Keratinocyte (primary cell): ENCODE results near the gene CCL8. TPM values are rescaled to one million over a fixed set of nuclear protein-coding genes. Genes with fewer than 3 reads are reported as not detected.

Source experiments
- DNase-seq: peaks from one replicate; pipeline ENCODE4 v3.0.0-alpha.2; 2011; ENCODE audit warnings: low read depth, missing footprints, low spot score
- FAIRE-seq: peaks from 2 replicates; lab custom pipeline; 2011; peaks lifted over from hg19 to GRCh38; lab: Jason Lieb, UNC
- H2AFZ ChIP-seq: 2 replicates; pipeline ENCODE4 v1.6.0; 2012; ENCODE audit warnings: low read length, control low read depth, inconsistent platforms; ENCODE audit not compliant: control insufficient read depth
- H3K27ac ChIP-seq: 2 replicates; pipeline ENCODE4 v1.5.1; 2011; ENCODE audit warnings: low read length; ENCODE audit not compliant: control insufficient read depth, insufficient read depth
- H3K27me3 ChIP-seq: 3 replicates; pipeline ENCODE4 v1.6.0; 2011; ENCODE audit warnings: low read length; ENCODE audit not compliant: control insufficient read depth, insufficient read depth; ENCODE audit errors: extremely low read depth
- H3K36me3 ChIP-seq, 2 experiments: 2 replicates in 1 of 2; 3 replicates in 1 of 2; pipeline ENCODE4 v1.5.1; 2011; ENCODE audit warnings: low read length in 2 of 2, mild to moderate bottlenecking in 1 of 2; ENCODE audit not compliant: control insufficient read depth in 2 of 2, insufficient read depth in 2 of 2; ENCODE audit errors: extremely low read depth in 1 of 2
- H3K4me1 ChIP-seq: 3 replicates; pipeline ENCODE4 v1.5.1; 2011; ENCODE audit warnings: low read length; ENCODE audit not compliant: control insufficient read depth, insufficient read depth; ENCODE audit errors: extremely low read depth
- H3K4me2 ChIP-seq: 3 replicates; pipeline ENCODE4 v1.6.0; 2011; ENCODE audit warnings: low read depth, low read length; ENCODE audit not compliant: control insufficient read depth, insufficient read depth; ENCODE audit errors: extremely low read depth
- H3K4me3 ChIP-seq, 3 experiments: fragments of 200-600 bp in 1 of 3; sonication (generic) in 1 of 3; 2 replicates in 2 of 3; 3 replicates in 1 of 3; pipeline ENCODE4 v1.5.1; 2011 to 2016; ENCODE audit warnings: low read length in 3 of 3, mild to moderate bottlenecking in 3 of 3, control low read depth in 2 of 3, inconsistent platforms in 1 of 3, low read depth in 1 of 3, mixed read lengths in 1 of 3, mixed run types in 1 of 3, moderate library complexity in 1 of 3; ENCODE audit not compliant: control insufficient read depth in 2 of 3, insufficient read depth in 2 of 3; ENCODE audit errors: extremely low read depth in 1 of 3
- H3K79me2 ChIP-seq: 2 replicates; pipeline ENCODE4 v1.6.0; 2012; ENCODE audit warnings: low read length; ENCODE audit not compliant: control insufficient read depth, insufficient read depth
- H3K9ac ChIP-seq: 3 replicates; pipeline ENCODE4 v1.6.0; 2011; ENCODE audit warnings: low read length; ENCODE audit not compliant: control insufficient read depth, insufficient read depth; ENCODE audit errors: extremely low read depth
- H3K9me1 ChIP-seq: 3 replicates; pipeline ENCODE4 v1.6.0; 2011; ENCODE audit warnings: low read length; ENCODE audit not compliant: control insufficient read depth, insufficient read depth; ENCODE audit errors: extremely low read depth
- H3K9me3 ChIP-seq: 2 replicates; pipeline ENCODE4 v1.5.1; 2012; ENCODE audit warnings: low read depth, low read length; ENCODE audit not compliant: control insufficient read depth
- H4K20me1 ChIP-seq: 3 replicates; pipeline ENCODE4 v1.6.0; 2011; ENCODE audit warnings: low read length; ENCODE audit not compliant: control insufficient read depth, insufficient read depth; ENCODE audit errors: extremely low read depth
- CTCF ChIP-seq, 3 experiments: IDR thresholded peaks in 1 of 3; conservative IDR thresholded peaks in 1 of 3; optimal IDR thresholded peaks in 1 of 3; 2 replicates in 2 of 3; 3 replicates in 1 of 3; pipeline versions ENCODE3 to v1.5.1; 2011; ENCODE audit warnings: low read length in 3 of 3, mild to moderate bottlenecking in 3 of 3, moderate library complexity in 2 of 3, control low read depth in 1 of 3, inconsistent platforms in 1 of 3; ENCODE audit not compliant: insufficient read depth in 2 of 3; ENCODE audit errors: extremely low read depth in 1 of 3
- EZH2 ChIP-seq: IDR thresholded peaks from one replicate; pipeline ENCODE4 v1.6.1; 2012; ENCODE audit warnings: inconsistent platforms, mild to moderate bottlenecking, low read length, moderate library complexity
- dilution Hi-C: fragments of 300-500 bp; cut with MboI; formaldehyde crosslinking; loops from one replicate; pipeline ENCODE4 v1.7.0; 2020; ENCODE audit warnings: low sequenced_read_pairs; ENCODE audit not compliant: extremely low pct_ligation_motif_present
- polyA plus RNA-seq, 5 experiments: library from polyadenylated mRNA; depleted of rRNA in 3 of 5; stranded (reverse) in 3 of 5; stranded (forward) in 1 of 5; unstranded in 1 of 5; fragments of >200 nt; gene quantifications; 1 replicate in 1 of 5; 2 replicates in 3 of 5; 3 replicates in 1 of 5; pipeline versions ENCODE4 v1.2.1 to v1.2.3, GENCODE V29; 2011 to 2012; ENCODE audit warnings: missing spikeins in 2 of 5, low read depth in 1 of 5, low replicate concordance in 1 of 5

Gene CCL8
- polyA plus RNA-seq, 1 donor (not counting 4 experiments of a cell fraction or from before 2014, with no cell fraction given): not detected

GRCh38 chr17:34301986-34302385 is 17.2 kb upstream of the CCL8 start:
- H3K9me3 ChIP-seq: no peaks in the 10 kb centered on the region
- no peaks in the 10 kb centered on the region for H3K9me1 ChIP-seq
- no peak overlapping the region for H3K4me3 ChIP-seq
- H3K27ac ChIP-seq: no peak overlapping the region
- DNase-seq (no peak), FAIRE-seq (no peak)
- H3K79me2 ChIP-seq: no peaks in the 10 kb centered on the region
- no peaks in the 10 kb centered on the region for H3K36me3 ChIP-seq
- H3K27me3 ChIP-seq: no peaks in the 10 kb centered on the region
- dilution Hi-C loops: no loop called here
- H3K4me1 ChIP-seq: peaks cover 30% of the 10 kb centered on the region
- no peak overlapping the region for H2AFZ ChIP-seq
- no peak overlapping the region for H3K9ac ChIP-seq
- no peaks in the 10 kb centered on the region for H4K20me1 ChIP-seq
- TF ChIP-seq EZH2: no peak
- TF ChIP-seq CTCF (optimal IDR thresholded peaks at IDR 0.05 in 1 of 3, IDR thresholded peaks at IDR 0.05 in 1 of 3, conservative IDR thresholded peaks at IDR 0.05 in 1 of 3; ENCODE audit: extremely low read depth in 1 of 3, insufficient read depth in 2 of 3, low read length in 3 of 3): no peak
- H3K4me2 ChIP-seq: no peak overlapping the region

- Histone ChIP-seq H3K4me1 (peaks cover 30% of the 10 kb centered on the region), H4K20me1 (no peaks in the 10 kb centered on the region), H3K9me1 (no peaks in the 10 kb centered on the region), H3K9ac (no peak overlapping the region), H3K9me3 (no peaks in the 10 kb centered on the region), H3K36me3 (no peaks in the 10 kb centered on the region), H2AFZ (no peak overlapping the region), H3K79me2 (no peaks in the 10 kb centered on the region), H3K4me3 (no peak overlapping the region), H3K4me2 (no peak overlapping the region), H3K27ac (no peak overlapping the region), H3K27me3 (no peaks in the 10 kb centered on the region)
- DNase-seq (no peak), FAIRE-seq (no peak)
- TF ChIP-seq EZH2: no peak
- no peak for TF ChIP-seq CTCF (optimal IDR thresholded peaks at IDR 0.05 in 1 of 3, IDR thresholded peaks at IDR 0.05 in 1 of 3, conservative IDR thresholded peaks at IDR 0.05 in 1 of 3; ENCODE audit: extremely low read depth in 1 of 3, insufficient read depth in 2 of 3, low read length in 3 of 3)
- dilution Hi-C loops: no loop called here
Measured at GRCh38 chr17:34302636-34303035, 16.6 kb upstream of the CCL8 start.
